Liver (tissue), 3 donors: ENCODE data around the gene GBE1.

Source experiments
- EGR1 ChIP-seq, 2 donors: IDR thresholded peaks; 2 replicates each; pipeline ENCODE4 v1.6.1; 2016 to 2018; ENCODE audit warnings: antibody characterized with exemption in 2 of 2, low read depth in 2 of 2
- FOXA1 ChIP-seq: IDR thresholded peaks from 2 replicates; pipeline ENCODE4 v1.6.1; 2016; ENCODE audit warnings: antibody characterized with exemption
- YY1 ChIP-seq: IDR thresholded peaks from 2 replicates; pipeline ENCODE4 v1.6.1; 2016; ENCODE audit warnings: antibody characterized with exemption, mild to moderate bottlenecking
- TF ChIP-seq, protein P1 (sequence below): fragments of 150-350 bp; IDR thresholded peaks from 2 replicates; pipeline ENCODE4 v1.5.1; 2017; ENCODE audit warnings: improper control_type of control experiment, low read depth, low read length; ENCODE audit not compliant: missing input control
- TF ChIP-seq, protein P2 (sequence below): IDR thresholded peaks from 2 replicates; pipeline ENCODE4 v1.6.1; 2016; ENCODE audit warnings: antibody characterized with exemption, mild to moderate bottlenecking
- donor health status: healthy.
- donor health status: healthy.

DNA sequence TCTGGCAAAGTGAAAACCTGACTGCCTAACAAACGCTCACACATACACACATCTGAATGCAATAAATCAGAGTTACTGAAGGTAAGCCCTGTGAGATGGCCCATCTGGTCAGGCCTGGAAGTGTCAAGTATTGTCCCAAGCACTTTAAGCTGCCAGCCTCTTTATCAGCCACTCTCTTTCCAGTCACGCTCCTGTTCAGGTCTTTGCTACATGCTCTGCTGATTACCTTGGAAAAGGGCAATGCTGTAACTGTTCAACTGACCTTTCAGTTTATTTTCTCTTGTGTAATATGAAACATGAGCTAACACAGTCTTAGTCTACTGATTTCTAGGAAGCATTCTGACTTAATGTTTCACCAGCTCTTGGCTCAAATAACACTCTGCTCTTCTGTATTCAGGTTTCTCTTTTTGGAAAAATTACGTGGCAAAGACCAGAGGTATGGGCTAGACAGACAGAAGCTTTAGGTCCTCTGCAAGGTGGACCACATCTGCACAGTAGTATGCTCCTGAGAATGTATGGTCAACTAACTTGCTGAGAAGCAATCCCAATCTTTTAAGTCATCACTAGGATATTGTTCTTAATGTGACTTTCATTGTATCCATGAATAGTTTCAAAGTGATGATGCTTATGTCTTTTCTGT lies 44.5 kb downstream of the GBE1 start:
- TF ChIP-seq, protein P1, sequence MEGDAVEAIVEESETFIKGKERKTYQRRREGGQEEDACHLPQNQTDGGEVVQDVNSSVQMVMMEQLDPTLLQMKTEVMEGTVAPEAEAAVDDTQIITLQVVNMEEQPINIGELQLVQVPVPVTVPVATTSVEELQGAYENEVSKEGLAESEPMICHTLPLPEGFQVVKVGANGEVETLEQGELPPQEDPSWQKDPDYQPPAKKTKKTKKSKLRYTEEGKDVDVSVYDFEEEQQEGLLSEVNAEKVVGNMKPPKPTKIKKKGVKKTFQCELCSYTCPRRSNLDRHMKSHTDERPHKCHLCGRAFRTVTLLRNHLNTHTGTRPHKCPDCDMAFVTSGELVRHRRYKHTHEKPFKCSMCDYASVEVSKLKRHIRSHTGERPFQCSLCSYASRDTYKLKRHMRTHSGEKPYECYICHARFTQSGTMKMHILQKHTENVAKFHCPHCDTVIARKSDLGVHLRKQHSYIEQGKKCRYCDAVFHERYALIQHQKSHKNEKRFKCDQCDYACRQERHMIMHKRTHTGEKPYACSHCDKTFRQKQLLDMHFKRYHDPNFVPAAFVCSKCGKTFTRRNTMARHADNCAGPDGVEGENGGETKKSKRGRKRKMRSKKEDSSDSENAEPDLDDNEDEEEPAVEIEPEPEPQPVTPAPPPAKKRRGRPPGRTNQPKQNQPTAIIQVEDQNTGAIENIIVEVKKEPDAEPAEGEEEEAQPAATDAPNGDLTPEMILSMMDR, result peak; percentile 9
- TF ChIP-seq EGR1 (IDR thresholded peaks at IDR 0.05; ENCODE audit: low read depth in 2 of 2) (peak in 1 of 2 donors; percentile 85), YY1 (peak; percentile 86), FOXA1 (peak; percentile 92)
- TF ChIP-seq, protein P2, sequence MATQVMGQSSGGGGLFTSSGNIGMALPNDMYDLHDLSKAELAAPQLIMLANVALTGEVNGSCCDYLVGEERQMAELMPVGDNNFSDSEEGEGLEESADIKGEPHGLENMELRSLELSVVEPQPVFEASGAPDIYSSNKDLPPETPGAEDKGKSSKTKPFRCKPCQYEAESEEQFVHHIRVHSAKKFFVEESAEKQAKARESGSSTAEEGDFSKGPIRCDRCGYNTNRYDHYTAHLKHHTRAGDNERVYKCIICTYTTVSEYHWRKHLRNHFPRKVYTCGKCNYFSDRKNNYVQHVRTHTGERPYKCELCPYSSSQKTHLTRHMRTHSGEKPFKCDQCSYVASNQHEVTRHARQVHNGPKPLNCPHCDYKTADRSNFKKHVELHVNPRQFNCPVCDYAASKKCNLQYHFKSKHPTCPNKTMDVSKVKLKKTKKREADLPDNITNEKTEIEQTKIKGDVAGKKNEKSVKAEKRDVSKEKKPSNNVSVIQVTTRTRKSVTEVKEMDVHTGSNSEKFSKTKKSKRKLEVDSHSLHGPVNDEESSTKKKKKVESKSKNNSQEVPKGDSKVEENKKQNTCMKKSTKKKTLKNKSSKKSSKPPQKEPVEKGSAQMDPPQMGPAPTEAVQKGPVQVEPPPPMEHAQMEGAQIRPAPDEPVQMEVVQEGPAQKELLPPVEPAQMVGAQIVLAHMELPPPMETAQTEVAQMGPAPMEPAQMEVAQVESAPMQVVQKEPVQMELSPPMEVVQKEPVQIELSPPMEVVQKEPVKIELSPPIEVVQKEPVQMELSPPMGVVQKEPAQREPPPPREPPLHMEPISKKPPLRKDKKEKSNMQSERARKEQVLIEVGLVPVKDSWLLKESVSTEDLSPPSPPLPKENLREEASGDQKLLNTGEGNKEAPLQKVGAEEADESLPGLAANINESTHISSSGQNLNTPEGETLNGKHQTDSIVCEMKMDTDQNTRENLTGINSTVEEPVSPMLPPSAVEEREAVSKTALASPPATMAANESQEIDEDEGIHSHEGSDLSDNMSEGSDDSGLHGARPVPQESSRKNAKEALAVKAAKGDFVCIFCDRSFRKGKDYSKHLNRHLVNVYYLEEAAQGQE, result peak; percentile 87
